HG02970 (cell line): Measurements from ENCODE around the gene HCN2.

Experiments used
- ATAC-seq: cut with Tn5 transposase; IDR thresholded peaks from one replicate; pipeline ENCODE4 v1.9.1; 2021; ENCODE audit warnings: mild to moderate bottlenecking, moderate library complexity, moderate number of reproducible peaks; ENCODE audit not compliant: unreplicated experiment, low FRiP score

Gene HCN2

GRCh38 chr19:589693-590395 is at the start of gene HCN2:
HCN2 (plus strand) TSS chr19:589881; CDS start chr19:589946, 65 bp downstream.
- no peak for ATAC-seq

- ATAC-seq, result no peak
Measured at GRCh38 chr19:540867-541637, 48.6 kb upstream of the HCN2 start.

- no peak for ATAC-seq
Measured at GRCh38 chr19:541699-542098, 48.0 kb upstream of the HCN2 start.

GRCh38 chr19:542173-542866 is 47.4 kb upstream of the HCN2 start:
- ATAC-seq, result no peak

GRCh38 chr19:543910-544608 is 45.6 kb upstream of the HCN2 start, which contains the start of gene GZMM:
GZMM (plus strand) TSS chr19:544053; CDS start chr19:544072, 19 bp downstream.
- ATAC-seq, result no peak

GRCh38 chr19:547117-547516 is 42.6 kb upstream of the HCN2 start:
- ATAC-seq, result no peak

GRCh38 chr19:547836-548720 is 41.6 kb upstream of the HCN2 start:
- ATAC-seq, result no peak

GRCh38 chr19:548886-549830 is 40.5 kb upstream of the HCN2 start:
- ATAC-seq, result no peak

- ATAC-seq, result no peak
Measured at GRCh38 chr19:554817-555216, 34.9 kb upstream of the HCN2 start.

GRCh38 chr19:555474-555808 is 34.2 kb upstream of the HCN2 start:
- no peak for ATAC-seq

GRCh38 chr19:556611-557382 is 32.9 kb upstream of the HCN2 start:
- ATAC-seq, result no peak

- ATAC-seq, result no peak
Measured at GRCh38 chr19:558770-559439, 30.8 kb upstream of the HCN2 start.

GRCh38 chr19:560121-560520 is 29.6 kb upstream of the HCN2 start:
- ATAC-seq, result no peak

- no peak for ATAC-seq
Measured at GRCh38 chr19:566403-566802, 23.3 kb upstream of the HCN2 start.

- ATAC-seq, result no peak
Measured at GRCh38 chr19:566844-567243, 22.8 kb upstream of the HCN2 start.

GRCh38 chr19:567296-567900 is 22.3 kb upstream of the HCN2 start:
- no peak for ATAC-seq

GRCh38 chr19:570251-570686 is 19.4 kb upstream of the HCN2 start:
- no peak for ATAC-seq
